Epidermal melanocyte (primary cell): ENCODE data around the gene CLIC1.
A peak's percentile ranks its signal among the peaks of the same experiment; 100 is the strongest.

Source experiments
- DNase-seq: peaks from one replicate; pipeline ENCODE4 v3.0.0; 2011; ENCODE audit warnings: low spot score; ENCODE audit not compliant: insufficient read length

Gene CLIC1

GRCh38 chr6:31702819-31703716 lies 33.3 kb downstream of the CLIC1 start, which contains the start of gene ABHD16A:
Gene ABHD16A, minus strand, starts transcription at chr6:31703324. Its CDS starts 43 bp downstream, at chr6:31703281.
- peak; percentile 99 for DNase-seq

- DNase-seq = no peak
These were observed 33.9 kb downstream of the CLIC1 start for GRCh38 chr6:31702405-31702818.

GRCh38 chr6:31701666-31702404 lies 34.5 kb downstream of the CLIC1 start:
- no peak for DNase-seq

GRCh38 chr6:31700740-31701401 lies 35.5 kb downstream of the CLIC1 start:
- no peak for DNase-seq

- DNase-seq = no peak
These were observed 38.8 kb downstream of the CLIC1 start for GRCh38 chr6:31697555-31697954.

GRCh38 chr6:31693535-31693934 lies 42.8 kb downstream of the CLIC1 start:
- DNase-seq = no peak

- DNase-seq = no peak
These were observed 43.4 kb downstream of the CLIC1 start for GRCh38 chr6:31692886-31693285.

- no peak for DNase-seq
These were observed 44.0 kb downstream of the CLIC1 start for GRCh38 chr6:31692353-31692752.

- DNase-seq = no peak
These were observed 44.7 kb downstream of the CLIC1 start for GRCh38 chr6:31691564-31692108.

GRCh38 chr6:31691078-31691463 lies 45.3 kb downstream of the CLIC1 start:
- no peak for DNase-seq

GRCh38 chr6:31690231-31691077 lies 45.9 kb downstream of the CLIC1 start:
- no peak for DNase-seq

- no peak for DNase-seq
These were observed 46.9 kb downstream of the CLIC1 start for GRCh38 chr6:31689249-31690110.

GRCh38 chr6:31687860-31688693 lies 48.3 kb downstream of the CLIC1 start:
- DNase-seq = no peak

GRCh38 chr6:31687321-31687720 lies 49.0 kb downstream of the CLIC1 start:
- no peak for DNase-seq

GRCh38 chr6:31686483-31686882 lies 49.8 kb downstream of the CLIC1 start:
- DNase-seq = no peak

GRCh38 chr6:31683591-31683990 lies 52.7 kb downstream of the CLIC1 start:
- DNase-seq = no peak

GRCh38 chr6:31681135-31681671 lies 55.1 kb downstream of the CLIC1 start:
- DNase-seq = peak; percentile 22
